SK-N-SH treated with all-trans-retinoic acid at 6 μM for 48 hours (cell line): ENCODE data around the gene SERPINB6.

Source experiments
- BACH2 ChIP-seq: fragments of 250-450 bp; sonication (Bioruptor Pico); IDR thresholded peaks from 2 replicates; pipeline ENCODE4 v1.9.0; 2021; ENCODE audit warnings: mild to moderate bottlenecking, borderline replicate concordance
- PATZ1 ChIP-seq: fragments of 250-450 bp; sonication (Bioruptor Pico); IDR thresholded peaks from 2 replicates; pipeline ENCODE4 v1.8.0; 2020; ENCODE audit warnings: mild to moderate bottlenecking, moderate library complexity, borderline replicate concordance
- TCF4 ChIP-seq: fragments of 250-450 bp; sonication (Bioruptor Pico); IDR thresholded peaks from 2 replicates; pipeline ENCODE4 v1.8.0; 2021; ENCODE audit warnings: mild to moderate bottlenecking, moderate library complexity, borderline replicate concordance
- ZFP3 ChIP-seq: fragments of 250-450 bp; sonication (Bioruptor Pico); IDR thresholded peaks from 2 replicates; pipeline ENCODE4 v1.5.0; 2020; ENCODE audit warnings: mild to moderate bottlenecking, moderate library complexity

GRCh38 chr6:2960935-2961334 is 10.4 kb downstream of the SERPINB6 start:
- no peak for TF ChIP-seq PATZ1 (CRISPR knock-in tag)
- TF ChIP-seq TCF4, result no peak
- TF ChIP-seq BACH2, result no peak
- TF ChIP-seq ZFP3 (CRISPR knock-in tag), result no peak
